Measurements from ENCODE around the gene SLC1A5.
"Not testable (repeated sequence)": the region's sequence is repeated elsewhere in the genome, so short reads cannot be mapped to it uniquely, and the experiment has no call there.

The SLC1A5 gene

DNA sequence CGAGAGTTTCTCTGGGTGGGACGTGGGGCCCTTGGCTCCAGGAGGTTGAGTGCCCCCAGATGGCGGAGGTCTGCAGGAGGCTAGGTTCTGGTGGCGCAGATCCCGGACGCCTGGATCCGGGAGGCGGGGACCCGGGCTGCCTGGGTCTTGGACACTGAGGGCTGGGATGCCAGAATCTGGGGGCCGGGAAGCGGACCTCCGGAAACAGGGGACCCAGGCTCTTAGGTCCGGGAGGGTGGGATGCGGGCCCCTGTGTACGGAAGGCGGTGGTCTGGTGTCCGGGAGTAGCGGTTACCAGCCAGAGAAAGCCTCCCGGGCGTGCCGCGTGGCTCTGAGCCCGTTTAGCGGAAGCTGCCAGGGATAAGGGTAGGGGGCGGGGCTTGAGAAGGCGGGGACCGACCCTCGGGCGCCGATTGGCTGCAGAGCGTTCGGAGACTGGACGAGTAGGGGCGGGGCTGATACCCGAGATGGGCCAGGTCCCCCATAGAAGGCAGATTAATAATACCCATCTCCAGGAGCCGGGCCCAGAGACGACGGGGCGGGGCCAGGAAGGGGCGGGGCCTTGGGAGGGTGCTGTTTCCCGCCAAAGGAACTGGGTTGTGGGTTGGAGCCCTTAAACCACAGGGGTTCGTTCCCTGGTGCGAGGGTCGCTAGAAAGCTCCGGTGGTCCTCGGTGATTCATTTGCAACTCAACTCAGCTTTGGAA, at the start of gene SLC1A5:
Gene SLC1A5, minus strand, starts transcription at position 333 of the 706 bp plus-strand sequence. CDS start 629 bp downstream, outside the sequence.
- peak within 1 kb of the TSS; percentile 94 for H3K9ac ChIP-seq (ENCODE audit: low read depth, low read length)

DNA sequence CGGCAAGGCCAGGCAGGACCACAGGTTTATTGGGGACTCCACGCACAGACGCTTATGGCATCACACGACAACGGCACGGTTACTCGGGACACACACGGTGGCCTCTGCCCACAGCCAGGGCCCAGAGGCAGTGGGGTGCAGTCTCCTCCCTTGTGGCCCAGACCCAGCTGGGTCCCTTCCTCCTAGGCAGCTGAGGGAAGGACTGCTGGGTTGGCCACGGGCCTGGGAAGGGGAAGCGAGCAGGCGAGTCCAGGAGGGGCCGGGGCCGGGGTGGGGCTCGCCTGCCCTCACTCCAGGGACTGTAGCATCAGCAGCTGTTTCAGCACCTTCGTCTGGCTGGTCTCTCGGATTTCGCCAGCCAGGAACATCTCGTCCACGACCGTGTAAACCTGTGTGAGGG, 49.8 kb upstream of the SLC1A5 start:
- H3K27me3 ChIP-seq (ENCODE audit: control insufficient read depth, insufficient read depth, low read length) = no peaks in the 10 kb centered on the region
- no peaks in the 10 kb centered on the region for H3K4me1 ChIP-seq (ENCODE audit: control insufficient read depth, insufficient read depth, low read length)
- peaks cover 19% of the 10 kb centered on the region for H3K36me3 ChIP-seq (ENCODE audit: control insufficient read depth, insufficient read depth, low read length)
- no peak overlapping the region for H3K9ac ChIP-seq (ENCODE audit: low read depth, low read length)
- no peaks in the 10 kb centered on the region for H3K9me3 ChIP-seq (ENCODE audit: control insufficient read depth, insufficient read depth, low read length)
- no peak overlapping the region for H3K4me3 ChIP-seq (ENCODE audit: low read depth, low read length)

More for the DNA sequence above, at the start of gene SLC1A5:
- Histone ChIP-seq H3K9me3 (ENCODE audit: control insufficient read depth, insufficient read depth, low read length) (no peaks in the 10 kb centered on the region), H3K36me3 (ENCODE audit: control insufficient read depth, insufficient read depth, low read length) (peaks cover 10% of the 10 kb centered on the region), H3K27me3 (ENCODE audit: control insufficient read depth, insufficient read depth, low read length) (peaks cover 3% of the 10 kb centered on the region), H3K4me1 (ENCODE audit: control insufficient read depth, insufficient read depth, low read length) (peaks cover 16% of the 10 kb centered on the region), H3K4me3 (ENCODE audit: low read depth, low read length) (peak within 1 kb of the TSS; percentile 99)

DNA sequence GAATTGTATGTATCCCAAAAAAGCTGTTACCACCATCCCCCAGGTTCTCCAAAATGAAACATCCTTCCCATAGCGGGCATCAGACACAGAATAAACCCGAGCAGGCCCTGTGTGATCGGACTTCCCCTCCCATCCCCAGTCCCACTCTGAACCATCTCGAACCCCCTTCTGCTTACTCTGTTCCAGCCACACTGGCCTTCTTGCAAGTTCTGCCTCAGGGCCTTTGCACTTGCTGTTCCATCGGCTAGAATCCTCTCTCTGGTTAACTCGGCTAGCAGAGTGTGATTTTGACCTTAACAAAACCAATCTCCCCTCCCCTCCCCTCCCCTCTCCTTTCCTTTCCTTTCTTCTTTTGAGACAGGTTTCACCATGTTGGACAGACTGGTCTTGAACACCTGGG, 46.6 kb upstream of the SLC1A5 start:
- Histone ChIP-seq H3K9me3 (ENCODE audit: control insufficient read depth, insufficient read depth, low read length) (no peaks in the 10 kb centered on the region), H3K4me1 (ENCODE audit: control insufficient read depth, insufficient read depth, low read length) (no peaks in the 10 kb centered on the region), H3K36me3 (ENCODE audit: control insufficient read depth, insufficient read depth, low read length) (peaks cover 15% of the 10 kb centered on the region), H3K9ac (ENCODE audit: low read depth, low read length) (no peak overlapping the region), H3K4me3 (ENCODE audit: low read depth, low read length) (no peak overlapping the region), H3K27me3 (ENCODE audit: control insufficient read depth, insufficient read depth, low read length) (no peaks in the 10 kb centered on the region)

DNA sequence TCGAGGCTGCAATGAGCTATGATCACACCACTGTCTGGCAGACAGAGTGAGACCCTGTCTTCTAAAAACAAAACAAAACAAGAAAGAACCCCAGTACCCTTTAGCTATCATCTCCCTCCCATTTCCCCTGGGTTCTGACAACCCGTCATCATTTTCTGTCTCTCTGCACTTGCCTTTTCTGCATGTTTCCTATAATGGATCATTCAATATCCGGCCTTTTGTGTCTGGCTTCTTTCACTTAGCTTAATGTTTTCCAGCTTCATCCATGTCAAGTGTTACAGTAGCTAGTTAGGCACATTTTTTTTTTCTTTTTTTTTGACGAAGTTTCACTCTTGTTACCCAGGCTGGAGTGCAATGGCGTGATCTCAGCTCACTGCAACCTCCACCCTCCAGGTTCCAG, 45.7 kb upstream of the SLC1A5 start:
- H3K4me3 ChIP-seq (ENCODE audit: low read depth, low read length) = no peak overlapping the region
- H3K4me1 ChIP-seq (ENCODE audit: control insufficient read depth, insufficient read depth, low read length) = no peaks in the 10 kb centered on the region
- H3K9me3 ChIP-seq (ENCODE audit: control insufficient read depth, insufficient read depth, low read length) = no peaks in the 10 kb centered on the region
- H3K27me3 ChIP-seq (ENCODE audit: control insufficient read depth, insufficient read depth, low read length) = no peaks in the 10 kb centered on the region
- peaks cover 10% of the 10 kb centered on the region for H3K36me3 ChIP-seq (ENCODE audit: control insufficient read depth, insufficient read depth, low read length)
- H3K9ac ChIP-seq (ENCODE audit: low read depth, low read length) = no peak overlapping the region

DNA sequence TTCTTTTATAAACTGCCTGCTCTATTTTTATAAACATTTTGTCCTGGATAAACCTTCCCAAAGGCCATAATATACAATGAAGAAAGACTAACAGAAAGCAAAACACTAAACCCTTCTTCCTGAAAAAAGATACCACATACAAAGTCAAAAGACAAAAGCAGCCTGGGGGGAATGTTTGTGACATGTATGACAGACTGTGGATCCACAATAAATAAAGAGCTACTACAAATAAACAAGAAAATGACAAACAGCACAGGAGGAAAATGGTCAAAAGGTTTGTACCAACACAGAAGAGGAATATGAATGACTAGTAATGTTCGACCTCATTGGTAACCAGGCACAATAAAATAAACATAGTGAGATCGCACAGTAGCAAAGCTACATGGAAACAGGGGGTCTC, 42.5 kb upstream of the SLC1A5 start:
- H3K27me3 ChIP-seq (ENCODE audit: control insufficient read depth, insufficient read depth, low read length) = no peaks in the 10 kb centered on the region
- H3K36me3 ChIP-seq (ENCODE audit: control insufficient read depth, insufficient read depth, low read length) = no peaks in the 10 kb centered on the region
- H3K4me1 ChIP-seq (ENCODE audit: control insufficient read depth, insufficient read depth, low read length) = no peaks in the 10 kb centered on the region
- H3K9me3 ChIP-seq (ENCODE audit: control insufficient read depth, insufficient read depth, low read length) = no peaks in the 10 kb centered on the region
- H3K9ac ChIP-seq (ENCODE audit: low read depth, low read length) = no peak overlapping the region
- no peak overlapping the region for H3K4me3 ChIP-seq (ENCODE audit: low read depth, low read length)

DNA sequence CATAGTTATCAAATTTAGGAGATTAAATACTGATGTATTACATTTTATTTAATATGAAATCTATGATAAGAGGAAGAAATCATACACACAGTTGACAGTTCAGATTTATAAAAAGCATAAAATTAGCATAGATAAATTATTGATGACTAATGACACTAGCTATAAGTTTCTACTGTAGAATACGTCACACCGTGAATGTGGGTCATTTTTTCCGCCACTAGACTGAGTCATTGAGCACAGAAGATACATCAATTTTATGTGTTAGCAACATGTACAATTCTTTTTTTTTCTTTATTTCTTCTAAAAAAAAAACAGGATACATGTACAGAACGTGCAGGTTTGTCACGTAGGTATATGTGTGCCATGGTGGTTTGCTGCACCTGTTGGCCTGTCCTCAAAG, 40.1 kb upstream of the SLC1A5 start:
- Histone ChIP-seq H3K27me3 (ENCODE audit: control insufficient read depth, insufficient read depth, low read length) (no peaks in the 10 kb centered on the region), H3K36me3 (ENCODE audit: control insufficient read depth, insufficient read depth, low read length) (no peaks in the 10 kb centered on the region), H3K4me3 (ENCODE audit: low read depth, low read length) (no peak overlapping the region), H3K9ac (ENCODE audit: low read depth, low read length) (no peak overlapping the region), H3K9me3 (ENCODE audit: control insufficient read depth, insufficient read depth, low read length) (no peaks in the 10 kb centered on the region), H3K4me1 (ENCODE audit: control insufficient read depth, insufficient read depth, low read length) (no peaks in the 10 kb centered on the region)

DNA sequence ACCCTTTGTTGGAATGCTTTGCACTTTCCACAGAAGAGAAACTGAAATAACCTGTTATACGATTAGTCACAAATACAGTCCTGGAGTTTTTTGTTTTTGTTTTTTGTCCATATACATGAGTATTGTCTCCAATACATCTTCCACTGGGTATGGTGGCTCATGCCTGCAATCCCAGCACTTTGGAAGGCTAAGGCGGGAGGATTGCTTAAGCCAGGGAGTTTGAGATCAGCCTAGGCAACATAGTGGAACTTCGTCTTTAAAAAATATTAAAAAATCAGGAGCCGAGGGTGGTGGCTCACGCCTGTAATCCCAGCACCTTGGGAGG, 37.3 kb upstream of the SLC1A5 start:
- no peaks in the 10 kb centered on the region for H3K4me1 ChIP-seq (ENCODE audit: control insufficient read depth, insufficient read depth, low read length)
- no peak overlapping the region for H3K4me3 ChIP-seq (ENCODE audit: low read depth, low read length)
- H3K27me3 ChIP-seq (ENCODE audit: control insufficient read depth, insufficient read depth, low read length) = no peaks in the 10 kb centered on the region
- H3K9me3 ChIP-seq (ENCODE audit: control insufficient read depth, insufficient read depth, low read length) = no peaks in the 10 kb centered on the region
- H3K9ac ChIP-seq (ENCODE audit: low read depth, low read length) = no peak overlapping the region
- no peaks in the 10 kb centered on the region for H3K36me3 ChIP-seq (ENCODE audit: control insufficient read depth, insufficient read depth, low read length)

DNA sequence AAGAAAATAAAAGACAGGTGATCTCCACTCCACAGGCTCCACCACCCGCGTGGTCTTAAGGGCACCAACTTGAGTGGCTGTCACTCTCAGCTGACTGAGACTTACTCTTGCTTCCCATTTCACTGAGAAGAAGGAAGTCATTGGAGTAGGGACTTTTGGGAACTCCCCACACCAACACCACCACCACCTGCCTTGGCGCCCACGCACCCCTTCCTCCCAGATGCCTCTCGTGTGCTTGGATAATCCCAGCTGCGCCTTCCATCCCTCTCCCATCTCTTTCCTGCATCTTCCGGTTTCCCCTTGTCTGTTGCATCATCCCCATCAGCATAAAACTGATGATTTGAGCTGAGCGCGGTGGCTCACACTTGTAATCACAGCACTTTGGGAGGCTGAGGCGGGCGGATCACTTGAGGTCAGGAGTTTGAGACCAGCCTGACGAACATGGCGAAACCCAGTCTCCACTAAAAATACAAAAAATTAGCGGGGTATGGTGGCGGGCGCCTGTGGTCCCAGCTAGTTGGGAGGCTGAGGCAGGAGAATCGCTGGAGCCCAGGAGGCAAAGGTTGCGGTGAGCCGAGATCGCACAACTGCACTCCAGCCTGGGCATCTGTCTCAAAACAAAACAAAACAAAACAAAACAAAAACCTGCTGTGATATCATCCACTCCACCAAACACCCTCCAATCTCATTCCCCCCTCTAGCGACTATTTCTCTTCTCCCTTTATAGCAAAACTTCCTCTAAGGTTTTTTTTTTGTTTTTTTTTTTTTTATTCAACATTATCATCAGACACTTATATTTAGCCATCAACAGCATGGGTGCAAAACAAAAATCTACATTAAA, 36.7 kb upstream of the SLC1A5 start:
- Histone ChIP-seq H3K4me3 (ENCODE audit: low read depth, low read length) (no peak overlapping the region), H3K9me3 (ENCODE audit: control insufficient read depth, insufficient read depth, low read length) (no peaks in the 10 kb centered on the region), H3K36me3 (ENCODE audit: control insufficient read depth, insufficient read depth, low read length) (no peaks in the 10 kb centered on the region), H3K9ac (ENCODE audit: low read depth, low read length) (no peak overlapping the region), H3K27me3 (ENCODE audit: control insufficient read depth, insufficient read depth, low read length) (no peaks in the 10 kb centered on the region), H3K4me1 (ENCODE audit: control insufficient read depth, insufficient read depth, low read length) (no peaks in the 10 kb centered on the region)

DNA sequence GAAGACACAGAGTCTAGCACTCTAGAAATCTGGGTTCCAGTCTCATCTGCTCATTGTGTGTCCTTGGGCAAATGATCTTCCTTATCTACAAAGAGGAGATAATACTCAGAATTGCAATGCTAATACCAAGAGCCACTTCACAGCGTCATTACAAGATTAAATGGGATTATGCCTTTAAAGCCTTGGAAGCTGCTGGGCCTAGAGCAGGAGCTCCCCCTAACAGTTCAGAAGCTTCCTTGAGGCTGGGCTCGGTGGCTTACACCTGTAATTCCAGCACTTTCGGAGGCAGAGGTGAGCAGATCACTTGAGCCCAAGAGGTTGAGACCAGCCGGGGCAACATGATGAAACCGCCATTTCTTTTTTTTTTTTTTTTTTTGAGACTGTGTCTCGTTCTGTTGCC, 34.7 kb upstream of the SLC1A5 start:
- H3K36me3 ChIP-seq (ENCODE audit: control insufficient read depth, insufficient read depth, low read length) = no peaks in the 10 kb centered on the region
- no peak overlapping the region for H3K9ac ChIP-seq (ENCODE audit: low read depth, low read length)
- no peaks in the 10 kb centered on the region for H3K27me3 ChIP-seq (ENCODE audit: control insufficient read depth, insufficient read depth, low read length)
- no peaks in the 10 kb centered on the region for H3K4me1 ChIP-seq (ENCODE audit: control insufficient read depth, insufficient read depth, low read length)
- H3K4me3 ChIP-seq (ENCODE audit: low read depth, low read length) = no peak overlapping the region
- H3K9me3 ChIP-seq (ENCODE audit: control insufficient read depth, insufficient read depth, low read length) = no peaks in the 10 kb centered on the region

DNA sequence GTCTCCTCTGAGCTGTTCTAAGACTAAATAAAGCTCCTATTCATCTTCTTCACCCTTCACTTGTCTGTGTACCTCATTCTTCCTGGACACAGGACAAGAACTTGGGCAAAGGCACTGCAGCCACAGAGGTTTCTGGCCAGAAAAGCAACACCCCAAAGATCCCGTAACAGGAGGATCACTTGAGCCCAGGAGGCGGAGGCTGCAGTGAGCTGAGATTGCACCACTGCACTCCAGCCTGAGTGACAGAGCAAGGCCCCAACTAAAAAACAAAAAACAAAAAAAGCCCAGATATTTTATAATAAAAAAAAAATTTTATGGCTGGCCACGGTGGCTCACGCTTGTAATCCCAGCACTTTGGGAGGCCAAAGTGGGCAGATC, 34.0 kb upstream of the SLC1A5 start:
- not testable (repeated sequence) for H3K9ac ChIP-seq (ENCODE audit: low read depth, low read length)

DNA sequence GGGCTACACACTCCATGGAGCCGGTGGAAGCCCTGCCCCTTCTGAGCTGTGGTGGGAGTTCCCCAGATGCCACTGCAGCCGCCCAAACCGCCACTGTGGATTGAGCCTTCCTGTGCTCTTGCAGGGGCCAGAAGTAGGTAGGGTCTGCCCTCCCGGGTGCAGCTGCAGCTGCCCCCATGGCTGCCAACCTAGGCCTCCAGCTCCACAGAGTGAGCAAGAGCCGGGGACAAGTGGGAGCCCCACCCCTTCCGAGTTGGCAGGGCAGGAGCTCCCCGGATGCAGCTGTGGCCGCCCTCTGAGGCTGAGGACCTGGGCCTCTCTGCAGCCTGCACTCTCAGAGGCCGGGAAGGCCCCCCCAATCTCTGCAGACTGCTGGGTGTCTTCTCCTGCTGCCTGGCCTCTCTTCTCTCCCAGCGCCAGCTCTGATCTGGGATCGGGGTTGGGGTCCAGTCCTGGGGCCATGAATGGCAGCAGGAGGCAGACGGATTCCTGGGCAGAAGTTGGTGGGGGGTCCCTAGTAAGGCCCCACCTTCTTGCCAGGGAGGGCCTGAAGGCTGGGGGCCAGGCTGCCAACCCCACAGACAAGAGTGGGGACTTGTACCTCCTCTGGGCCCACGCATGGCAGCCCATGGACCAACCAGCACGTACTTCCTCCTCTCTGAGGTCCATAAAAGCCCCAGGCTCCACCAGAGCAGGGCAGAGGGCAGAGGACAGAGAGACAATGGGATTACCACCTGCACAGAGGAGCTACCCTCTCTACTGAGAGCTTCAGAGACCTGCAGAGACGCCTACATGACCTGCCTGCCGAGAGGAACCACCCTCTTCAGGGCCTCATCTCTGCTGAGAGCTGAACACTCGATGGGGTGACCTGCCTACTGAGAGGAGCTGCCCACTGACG, 33.4 kb upstream of the SLC1A5 start:
- H3K9me3 ChIP-seq (ENCODE audit: control insufficient read depth, insufficient read depth, low read length) = no peaks in the 10 kb centered on the region
- no peaks in the 10 kb centered on the region for H3K4me1 ChIP-seq (ENCODE audit: control insufficient read depth, insufficient read depth, low read length)
- H3K36me3 ChIP-seq (ENCODE audit: control insufficient read depth, insufficient read depth, low read length) = no peaks in the 10 kb centered on the region
- no peak overlapping the region for H3K4me3 ChIP-seq (ENCODE audit: low read depth, low read length)
- H3K27me3 ChIP-seq (ENCODE audit: control insufficient read depth, insufficient read depth, low read length) = no peaks in the 10 kb centered on the region
- no peak overlapping the region for H3K9ac ChIP-seq (ENCODE audit: low read depth, low read length)

More for the DNA sequence above, 34.0 kb upstream of the SLC1A5 start:
- H3K9me3 ChIP-seq (ENCODE audit: control insufficient read depth, insufficient read depth, low read length); H3K4me3 ChIP-seq (ENCODE audit: low read depth, low read length); H3K27me3 ChIP-seq (ENCODE audit: control insufficient read depth, insufficient read depth, low read length); H3K36me3 ChIP-seq (ENCODE audit: control insufficient read depth, insufficient read depth, low read length); H3K4me1 ChIP-seq (ENCODE audit: control insufficient read depth, insufficient read depth, low read length): not testable (repeated sequence)

All from iPS-15b (cell line).